HEK293 (cell line): Measurements from ENCODE around the gene BTBD6.

Source experiments
- BCL11B ChIP-seq: fragments of 450-650 bp; formaldehyde crosslinking; IDR thresholded peaks from 2 replicates; pipeline ENCODE4 v1.5.1; 2016; ENCODE audit warnings: low read depth, missing biosample characterization, missing genetic modification characterization
- EGR2 ChIP-seq: fragments of 450-650 bp; formaldehyde crosslinking; IDR thresholded peaks from 2 replicates; pipeline ENCODE4 v1.5.1; 2016; ENCODE audit warnings: low read depth, missing biosample characterization, missing genetic modification characterization
- FEZF1 ChIP-seq: fragments of 450-650 bp; formaldehyde crosslinking; IDR thresholded peaks from 2 replicates; pipeline ENCODE4 v1.5.1; 2016; ENCODE audit warnings: missing biosample characterization, missing genetic modification characterization
- GLI4 ChIP-seq: fragments of 450-650 bp; formaldehyde crosslinking; IDR thresholded peaks from 2 replicates; pipeline ENCODE4 v1.5.1; 2016; ENCODE audit warnings: missing biosample characterization, missing genetic modification characterization
- GLIS2 ChIP-seq: fragments of 450-650 bp; formaldehyde crosslinking; IDR thresholded peaks from 2 replicates; pipeline ENCODE4 v1.5.1; 2016; ENCODE audit warnings: missing biosample characterization, missing genetic modification characterization
- HOXA7 ChIP-seq: sonication (generic); formaldehyde crosslinking; IDR thresholded peaks from 2 replicates; pipeline ENCODE4 v1.8.1; 2022; ENCODE audit warnings: missing genetic modification reagents, borderline replicate concordance
- KLF16 ChIP-seq: fragments of 450-650 bp; formaldehyde crosslinking; IDR thresholded peaks from 2 replicates; pipeline ENCODE4 v1.5.1; 2017; ENCODE audit warnings: missing biosample characterization, missing genetic modification characterization
- KLF9 ChIP-seq: fragments of 450-650 bp; formaldehyde crosslinking; IDR thresholded peaks from 2 replicates; pipeline ENCODE4 v1.5.1; 2016; ENCODE audit warnings: missing biosample characterization, missing genetic modification characterization, low read depth
- OVOL3 ChIP-seq: fragments of 450-650 bp; formaldehyde crosslinking; IDR thresholded peaks from 2 replicates; pipeline ENCODE4 v1.5.1; 2016; ENCODE audit warnings: missing biosample characterization, missing genetic modification characterization
- SCRT1 ChIP-seq: fragments of 450-650 bp; formaldehyde crosslinking; IDR thresholded peaks from 2 replicates; pipeline ENCODE4 v1.5.1; 2016; ENCODE audit warnings: missing biosample characterization, missing genetic modification characterization, borderline replicate concordance
- WT1 ChIP-seq: fragments of 450-650 bp; formaldehyde crosslinking; IDR thresholded peaks from 2 replicates; pipeline ENCODE4 v1.5.1; 2016; ENCODE audit warnings: missing biosample characterization, missing genetic modification characterization
- YY2 ChIP-seq: fragments of 450-650 bp; formaldehyde crosslinking; IDR thresholded peaks from 2 replicates; pipeline ENCODE4 v1.5.1; 2016; ENCODE audit warnings: missing biosample characterization, missing genetic modification characterization
- ZFP41 ChIP-seq: fragments of 450-650 bp; formaldehyde crosslinking; IDR thresholded peaks from 2 replicates; pipeline ENCODE4 v1.5.1; 2016; ENCODE audit warnings: missing biosample characterization, missing genetic modification characterization, borderline replicate concordance
- ZNF112 ChIP-seq: fragments of 450-650 bp; formaldehyde crosslinking; IDR thresholded peaks from 2 replicates; pipeline ENCODE4 v1.5.0; 2017; ENCODE audit warnings: missing biosample characterization, missing genetic modification characterization
- ZNF175 ChIP-seq: fragments of 450-650 bp; formaldehyde crosslinking; IDR thresholded peaks from 2 replicates; pipeline ENCODE4 v1.5.1; 2016; ENCODE audit warnings: missing biosample characterization, missing genetic modification characterization
- ZNF19 ChIP-seq: fragments of 450-650 bp; formaldehyde crosslinking; IDR thresholded peaks from 2 replicates; pipeline ENCODE4; 2016; ENCODE audit warnings: missing biosample characterization, missing genetic modification characterization, low read depth
- ZNF221 ChIP-seq: fragments of 450-650 bp; formaldehyde crosslinking; IDR thresholded peaks from 2 replicates; pipeline ENCODE4 v1.5.1; 2017; ENCODE audit warnings: missing biosample characterization, missing genetic modification characterization, borderline replicate concordance
- ZNF239 ChIP-seq: fragments of 450-650 bp; formaldehyde crosslinking; IDR thresholded peaks from 2 replicates; pipeline ENCODE4 v1.5.1; 2016; ENCODE audit warnings: missing biosample characterization, missing genetic modification characterization
- ZNF292 ChIP-seq: fragments of 450-650 bp; formaldehyde crosslinking; IDR thresholded peaks from 2 replicates; pipeline ENCODE4 v1.5.1; 2016; ENCODE audit warnings: low read depth, missing biosample characterization, missing genetic modification characterization, borderline replicate concordance
- ZNF354C ChIP-seq: fragments of 450-650 bp; formaldehyde crosslinking; IDR thresholded peaks from 2 replicates; pipeline ENCODE4 v1.5.1; 2016; ENCODE audit warnings: missing biosample characterization, missing genetic modification characterization, low read depth, borderline replicate concordance
- ZNF416 ChIP-seq: fragments of 450-650 bp; formaldehyde crosslinking; IDR thresholded peaks from 2 replicates; pipeline ENCODE4 v1.5.1; 2016; ENCODE audit warnings: missing biosample characterization, missing genetic modification characterization
- ZNF426 ChIP-seq: fragments of 450-650 bp; formaldehyde crosslinking; IDR thresholded peaks from 2 replicates; pipeline ENCODE4 v1.5.1; 2017; ENCODE audit warnings: missing biosample characterization, missing genetic modification characterization, mild to moderate bottlenecking, inconsistent platforms, moderate library complexity
- ZNF560 ChIP-seq: fragments of 450-650 bp; formaldehyde crosslinking; IDR thresholded peaks from 2 replicates; pipeline ENCODE4 v1.5.1; 2017; ENCODE audit warnings: missing biosample characterization, missing genetic modification characterization, borderline replicate concordance
- ZNF624 ChIP-seq: fragments of 450-650 bp; formaldehyde crosslinking; IDR thresholded peaks from 2 replicates; pipeline ENCODE4 v1.5.1; 2017; ENCODE audit warnings: missing biosample characterization, missing genetic modification characterization
- ZSCAN16 ChIP-seq: fragments of 450-650 bp; formaldehyde crosslinking; IDR thresholded peaks from 2 replicates; pipeline ENCODE4 v1.5.1; 2016; ENCODE audit warnings: missing biosample characterization, missing genetic modification characterization
- TF ChIP-seq, protein P1 (sequence below): fragments of 450-650 bp; formaldehyde crosslinking; IDR thresholded peaks from 2 replicates; pipeline ENCODE4 v1.5.1; 2016; ENCODE audit warnings: missing biosample characterization, missing genetic modification characterization
- TF ChIP-seq, protein P2 (sequence below): sonication (generic); formaldehyde crosslinking; IDR thresholded peaks from 2 replicates; pipeline ENCODE4 v1.8.1; 2022; ENCODE audit warnings: mild to moderate bottlenecking, moderate library complexity, missing genetic modification reagents
- TF ChIP-seq, protein P3 (sequence below): fragments of 450-650 bp; formaldehyde crosslinking; IDR thresholded peaks from 2 replicates; pipeline ENCODE4 v1.5.1; 2016; ENCODE audit warnings: missing biosample characterization, missing genetic modification characterization
- TF ChIP-seq, protein P4 (sequence below): fragments of 450-650 bp; formaldehyde crosslinking; IDR thresholded peaks from 2 replicates; pipeline ENCODE4 v1.5.1; 2017; ENCODE audit warnings: missing biosample characterization, missing genetic modification characterization
- TF ChIP-seq, protein P5 (sequence below): fragments of 450-650 bp; formaldehyde crosslinking; IDR thresholded peaks from 2 replicates; pipeline ENCODE4 v1.5.1; 2016; ENCODE audit warnings: missing biosample characterization, missing genetic modification characterization, borderline replicate concordance
- TF ChIP-seq, protein P6 (sequence below): fragments of 450-650 bp; formaldehyde crosslinking; conservative IDR thresholded peaks from 2 replicates; pipeline ENCODE4 v1.5.1; 2016; ENCODE audit warnings: low read depth, missing biosample characterization, missing genetic modification characterization

Gene BTBD6

DNA sequence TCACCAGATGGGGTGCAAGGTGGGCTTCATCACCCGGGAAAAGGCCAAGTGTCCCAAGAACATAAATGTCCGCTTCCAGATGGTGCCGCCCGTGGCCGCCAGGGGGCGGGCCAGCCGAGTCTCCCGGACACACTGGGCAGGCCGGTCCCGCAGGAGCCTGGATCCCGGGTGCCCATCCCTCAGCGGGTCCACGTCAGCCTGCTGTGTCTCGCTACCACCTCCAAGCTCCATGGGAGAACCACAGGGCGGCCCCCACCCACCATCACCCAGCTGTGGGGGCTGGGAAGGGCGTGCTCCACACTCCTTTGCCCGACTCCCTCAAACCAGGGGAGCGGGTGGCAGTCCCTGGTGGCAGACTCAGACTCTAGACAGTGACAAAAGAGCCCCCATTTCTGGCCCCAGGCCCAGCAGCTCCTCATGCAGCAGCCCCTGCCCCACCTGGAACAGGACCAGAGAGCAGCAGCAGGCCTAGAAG lies 45.2 kb upstream of the BTBD6 start (continued):
- TF ChIP-seq KLF16 (no peak), ZSCAN16 (no peak), GLIS2 (tag by site-specific recombination) (peak; percentile 83), GLI4 (tag by site-specific recombination) (no peak), ZNF175 (tag by site-specific recombination) (no peak), YY2 (tag by site-specific recombination) (no peak), ZNF354C (tag by site-specific recombination) (no peak), ZNF292 (tag by site-specific recombination) (no peak), ZNF624 (tag by site-specific recombination) (no peak), HOXA7 (CRISPR knock-in tag) (no peak), EGR2 (tag by site-specific recombination) (peak; percentile 57; the same call in 1 of the 2 replicates), SCRT1 (tag by site-specific recombination) (no peak), ZNF221 (tag by site-specific recombination) (no peak), ZFP41 (tag by site-specific recombination) (no peak), ZNF560 (tag by site-specific recombination) (no peak), WT1 (no peak), OVOL3 (no peak), ZNF19 (tag by site-specific recombination) (no peak), ZNF239 (no peak), KLF9 (no peak), BCL11B (tag by site-specific recombination) (0 out of 2 replicates have a peak, but pooled peaks have one; percentile 18), FEZF1 (no peak), ZNF112 (no peak), ZNF416 (tag by site-specific recombination) (no peak), ZNF426 (tag by site-specific recombination) (no peak)
- TF ChIP-seq, protein P1, sequence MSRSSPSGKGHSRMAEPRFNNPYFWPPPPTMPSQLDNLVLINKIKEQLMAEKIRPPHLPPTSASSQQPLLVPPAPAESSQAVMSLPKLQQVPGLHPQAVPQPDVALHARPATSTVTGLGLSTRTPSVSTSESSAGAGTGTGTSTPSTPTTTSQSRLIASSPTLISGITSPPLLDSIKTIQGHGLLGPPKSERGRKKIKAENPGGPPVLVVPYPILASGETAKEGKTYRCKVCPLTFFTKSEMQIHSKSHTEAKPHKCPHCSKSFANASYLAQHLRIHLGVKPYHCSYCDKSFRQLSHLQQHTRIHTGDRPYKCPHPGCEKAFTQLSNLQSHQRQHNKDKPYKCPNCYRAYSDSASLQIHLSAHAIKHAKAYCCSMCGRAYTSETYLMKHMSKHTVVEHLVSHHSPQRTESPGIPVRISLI (tag by site-specific recombination): no peak
- TF ChIP-seq, protein P2, sequence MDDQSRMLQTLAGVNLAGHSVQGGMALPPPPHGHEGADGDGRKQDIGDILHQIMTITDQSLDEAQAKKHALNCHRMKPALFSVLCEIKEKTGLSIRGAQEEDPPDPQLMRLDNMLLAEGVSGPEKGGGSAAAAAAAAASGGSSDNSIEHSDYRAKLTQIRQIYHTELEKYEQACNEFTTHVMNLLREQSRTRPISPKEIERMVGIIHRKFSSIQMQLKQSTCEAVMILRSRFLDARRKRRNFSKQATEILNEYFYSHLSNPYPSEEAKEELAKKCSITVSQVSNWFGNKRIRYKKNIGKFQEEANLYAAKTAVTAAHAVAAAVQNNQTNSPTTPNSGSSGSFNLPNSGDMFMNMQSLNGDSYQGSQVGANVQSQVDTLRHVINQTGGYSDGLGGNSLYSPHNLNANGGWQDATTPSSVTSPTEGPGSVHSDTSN (CRISPR knock-in tag): no peak
- TF ChIP-seq, protein P3, sequence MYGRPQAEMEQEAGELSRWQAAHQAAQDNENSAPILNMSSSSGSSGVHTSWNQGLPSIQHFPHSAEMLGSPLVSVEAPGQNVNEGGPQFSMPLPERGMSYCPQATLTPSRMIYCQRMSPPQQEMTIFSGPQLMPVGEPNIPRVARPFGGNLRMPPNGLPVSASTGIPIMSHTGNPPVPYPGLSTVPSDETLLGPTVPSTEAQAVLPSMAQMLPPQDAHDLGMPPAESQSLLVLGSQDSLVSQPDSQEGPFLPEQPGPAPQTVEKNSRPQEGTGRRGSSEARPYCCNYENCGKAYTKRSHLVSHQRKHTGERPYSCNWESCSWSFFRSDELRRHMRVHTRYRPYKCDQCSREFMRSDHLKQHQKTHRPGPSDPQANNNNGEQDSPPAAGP (tag by site-specific recombination): peak; percentile 66
- TF ChIP-seq, protein P4, sequence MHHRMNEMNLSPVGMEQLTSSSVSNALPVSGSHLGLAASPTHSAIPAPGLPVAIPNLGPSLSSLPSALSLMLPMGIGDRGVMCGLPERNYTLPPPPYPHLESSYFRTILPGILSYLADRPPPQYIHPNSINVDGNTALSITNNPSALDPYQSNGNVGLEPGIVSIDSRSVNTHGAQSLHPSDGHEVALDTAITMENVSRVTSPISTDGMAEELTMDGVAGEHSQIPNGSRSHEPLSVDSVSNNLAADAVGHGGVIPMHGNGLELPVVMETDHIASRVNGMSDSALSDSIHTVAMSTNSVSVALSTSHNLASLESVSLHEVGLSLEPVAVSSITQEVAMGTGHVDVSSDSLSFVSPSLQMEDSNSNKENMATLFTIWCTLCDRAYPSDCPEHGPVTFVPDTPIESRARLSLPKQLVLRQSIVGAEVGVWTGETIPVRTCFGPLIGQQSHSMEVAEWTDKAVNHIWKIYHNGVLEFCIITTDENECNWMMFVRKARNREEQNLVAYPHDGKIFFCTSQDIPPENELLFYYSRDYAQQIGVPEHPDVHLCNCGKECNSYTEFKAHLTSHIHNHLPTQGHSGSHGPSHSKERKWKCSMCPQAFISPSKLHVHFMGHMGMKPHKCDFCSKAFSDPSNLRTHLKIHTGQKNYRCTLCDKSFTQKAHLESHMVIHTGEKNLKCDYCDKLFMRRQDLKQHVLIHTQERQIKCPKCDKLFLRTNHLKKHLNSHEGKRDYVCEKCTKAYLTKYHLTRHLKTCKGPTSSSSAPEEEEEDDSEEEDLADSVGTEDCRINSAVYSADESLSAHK: no peak
- TF ChIP-seq, protein P5, sequence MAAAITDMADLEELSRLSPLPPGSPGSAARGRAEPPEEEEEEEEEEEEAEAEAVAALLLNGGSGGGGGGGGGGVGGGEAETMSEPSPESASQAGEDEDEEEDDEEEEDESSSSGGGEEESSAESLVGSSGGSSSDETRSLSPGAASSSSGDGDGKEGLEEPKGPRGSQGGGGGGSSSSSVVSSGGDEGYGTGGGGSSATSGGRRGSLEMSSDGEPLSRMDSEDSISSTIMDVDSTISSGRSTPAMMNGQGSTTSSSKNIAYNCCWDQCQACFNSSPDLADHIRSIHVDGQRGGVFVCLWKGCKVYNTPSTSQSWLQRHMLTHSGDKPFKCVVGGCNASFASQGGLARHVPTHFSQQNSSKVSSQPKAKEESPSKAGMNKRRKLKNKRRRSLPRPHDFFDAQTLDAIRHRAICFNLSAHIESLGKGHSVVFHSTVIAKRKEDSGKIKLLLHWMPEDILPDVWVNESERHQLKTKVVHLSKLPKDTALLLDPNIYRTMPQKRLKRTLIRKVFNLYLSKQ (tag by site-specific recombination): no peak
- TF ChIP-seq, protein P6, sequence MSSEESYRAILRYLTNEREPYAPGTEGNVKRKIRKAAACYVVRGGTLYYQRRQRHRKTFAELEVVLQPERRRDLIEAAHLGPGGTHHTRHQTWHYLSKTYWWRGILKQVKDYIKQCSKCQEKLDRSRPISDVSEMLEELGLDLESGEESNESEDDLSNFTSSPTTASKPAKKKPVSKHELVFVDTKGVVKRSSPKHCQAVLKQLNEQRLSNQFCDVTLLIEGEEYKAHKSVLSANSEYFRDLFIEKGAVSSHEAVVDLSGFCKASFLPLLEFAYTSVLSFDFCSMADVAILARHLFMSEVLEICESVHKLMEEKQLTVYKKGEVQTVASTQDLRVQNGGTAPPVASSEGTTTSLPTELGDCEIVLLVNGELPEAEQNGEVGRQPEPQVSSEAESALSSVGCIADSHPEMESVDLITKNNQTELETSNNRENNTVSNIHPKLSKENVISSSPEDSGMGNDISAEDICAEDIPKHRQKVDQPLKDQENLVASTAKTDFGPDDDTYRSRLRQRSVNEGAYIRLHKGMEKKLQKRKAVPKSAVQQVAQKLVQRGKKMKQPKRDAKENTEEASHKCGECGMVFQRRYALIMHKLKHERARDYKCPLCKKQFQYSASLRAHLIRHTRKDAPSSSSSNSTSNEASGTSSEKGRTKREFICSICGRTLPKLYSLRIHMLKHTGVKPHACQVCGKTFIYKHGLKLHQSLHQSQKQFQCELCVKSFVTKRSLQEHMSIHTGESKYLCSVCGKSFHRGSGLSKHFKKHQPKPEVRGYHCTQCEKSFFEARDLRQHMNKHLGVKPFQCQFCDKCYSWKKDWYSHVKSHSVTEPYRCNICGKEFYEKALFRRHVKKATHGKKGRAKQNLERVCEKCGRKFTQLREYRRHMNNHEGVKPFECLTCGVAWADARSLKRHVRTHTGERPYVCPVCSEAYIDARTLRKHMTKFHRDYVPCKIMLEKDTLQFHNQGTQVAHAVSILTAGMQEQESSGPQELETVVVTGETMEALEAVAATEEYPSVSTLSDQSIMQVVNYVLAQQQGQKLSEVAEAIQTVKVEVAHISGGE (tag by site-specific recombination): no peak
